ENCODE results near the gene ADGRV1.
"Not testable (repeated sequence)": the region's sequence is repeated elsewhere in the genome, so short reads cannot be mapped to it uniquely, and the experiment has no call there.

Gene ADGRV1

GRCh38 chr5:91061946-91062562 is 503.5 kb downstream of the ADGRV1 start:
- no peak for DNase-seq (ENCODE audit: low read depth in 3 of 3)

GRCh38 chr5:91063098-91063690 is 504.6 kb downstream of the ADGRV1 start:
- not testable (repeated sequence) for DNase-seq (ENCODE audit: low read depth in 3 of 3)

GRCh38 chr5:91065496-91065895 is 506.9 kb downstream of the ADGRV1 start:
- DNase-seq (ENCODE audit: low read depth in 3 of 3) = no peak

GRCh38 chr5:91069364-91069763 is 510.8 kb downstream of the ADGRV1 start:
- no peak for DNase-seq (ENCODE audit: low read depth in 3 of 3)

- DNase-seq (ENCODE audit: low read depth in 3 of 3) = no peak
These were observed 512.4 kb downstream of the ADGRV1 start for GRCh38 chr5:91070761-91071550.

GRCh38 chr5:91072881-91073280 is 514.3 kb downstream of the ADGRV1 start:
- DNase-seq (ENCODE audit: low read depth in 3 of 3) = no peak

GRCh38 chr5:91074615-91075014 is 516.0 kb downstream of the ADGRV1 start:
- no peak for DNase-seq (ENCODE audit: low read depth in 3 of 3)

- no peak for DNase-seq (ENCODE audit: low read depth in 3 of 3)
These were observed 517.5 kb downstream of the ADGRV1 start for GRCh38 chr5:91076138-91076537.

GRCh38 chr5:91077623-91078022 is 519.0 kb downstream of the ADGRV1 start:
- DNase-seq (ENCODE audit: low read depth in 3 of 3) = no peak

GRCh38 chr5:91079037-91079436 is 520.4 kb downstream of the ADGRV1 start:
- no peak for DNase-seq (ENCODE audit: low read depth in 3 of 3)

GRCh38 chr5:91089758-91090157 is 531.2 kb downstream of the ADGRV1 start:
- DNase-seq (ENCODE audit: low read depth in 3 of 3) = no peak

GRCh38 chr5:91090995-91091394 is 532.4 kb downstream of the ADGRV1 start:
- DNase-seq (ENCODE audit: low read depth in 3 of 3) = no peak

- no peak for DNase-seq (ENCODE audit: low read depth in 3 of 3)
These were observed 533.1 kb downstream of the ADGRV1 start for GRCh38 chr5:91091471-91092234.

GRCh38 chr5:91092859-91093783 is 534.5 kb downstream of the ADGRV1 start:
- no peak for DNase-seq (ENCODE audit: low read depth in 3 of 3)

- no peak for DNase-seq (ENCODE audit: low read depth in 3 of 3)
These were observed 536.7 kb downstream of the ADGRV1 start for GRCh38 chr5:91095313-91095712.

GRCh38 chr5:91095786-91096385 is 537.3 kb downstream of the ADGRV1 start:
- no peak for DNase-seq (ENCODE audit: low read depth in 3 of 3)

- no peak for DNase-seq (ENCODE audit: low read depth in 3 of 3)
These were observed 539.9 kb downstream of the ADGRV1 start for GRCh38 chr5:91098541-91098940.

GRCh38 chr5:91101600-91102379 is 543.2 kb downstream of the ADGRV1 start:
- DNase-seq (ENCODE audit: low read depth in 3 of 3) = peak; percentile 20 to 38 (median 22)

GRCh38 chr5:91103353-91104061 is 544.9 kb downstream of the ADGRV1 start:
- no peak for DNase-seq (ENCODE audit: low read depth in 3 of 3)
